Pancreas (tissue), 10 donors: Measurements from ENCODE around the gene CRACR2A. TPM values are rescaled to one million over a fixed set of nuclear protein-coding genes. Genes with fewer than 3 reads are reported as not detected.

ENCODE experiments used
- ATAC-seq, 4 donors: fragments of 200-7000 bp; cut with Tn5 transposase; one replicate each; pipeline versions ENCODE4 v1.8.0 to v1.9.1; 2020; ENCODE audit warnings: mild to moderate bottlenecking in 4 of 4, moderate library complexity in 4 of 4
- DNase-seq, 6 donors: peaks; one replicate each; pipeline ENCODE4 v3.0.0-alpha.2; 2020
- FAIRE-seq: peaks from 2 replicates; lab custom pipeline; 2012; peaks lifted over from hg19 to GRCh38; lab: Jason Lieb, UNC
- H3K27ac ChIP-seq, 4 donors: fragments of 200-600 bp; sonication (generic); 1 replicate in 3 of 4; 2 replicates in 1 of 4; pipeline versions ENCODE4 v1.5.0 to v1.8.0; 2020
- H3K27me3 ChIP-seq, 4 donors: fragments of 200-600 bp; one replicate each; pipeline ENCODE4 v1.8.0; 2021
- H3K36me3 ChIP-seq, 3 donors: fragments of 200-600 bp; sonication (generic) in 1 of 3; one replicate each; pipeline versions ENCODE4 v1.5.0 to v1.8.0; 2020 to 2021
- H3K4me1 ChIP-seq, 3 donors: fragments of 200-600 bp; one replicate each; pipeline ENCODE4 v1.8.0; 2021
- H3K4me3 ChIP-seq, 4 donors: fragments of 200-600 bp; sonication (generic) in 2 of 4; one replicate each; pipeline versions ENCODE4 v1.5.0 to v1.8.0; 2020 to 2021
- H3K9me3 ChIP-seq, 4 donors: fragments of 200-600 bp; one replicate each; pipeline ENCODE4 v1.8.0; 2021
- WGBS, 2 donors: extraction: QIAGEN DNeasy Blood & Tissue Kit; methylation state at CpG; one replicate each; pipeline ENCODE4 v1.1.7; 2013; 5-methylcytosine and 5-hydroxymethylcytosine counted together
- intact Hi-C, 3 donors: fragments of 100-400 bp; cut with DNase I; formaldehyde crosslinking; loops; one replicate each; pipeline versions ENCODE4 v1.11.1 to v1.14.2; 2022
- polyA plus RNA-seq, 2 donors: library from polyadenylated mRNA; stranded (reverse); fragments of 200-250 nt; gene quantifications; one replicate each; pipeline ENCODE4 v1.2.3, GENCODE V29; 2013
- total RNA-seq, 6 donors: library from RNA; stranded (reverse); fragmentation: NEBNext Ultra II Directional in 4 of 6; extraction: Animal tissue kit (Norgen Biotek cat#: 25700) in 4 of 6; gene quantifications; one replicate each; pipeline versions ENCODE4 v1.2.1 to v1.2.4, GENCODE V29; 2021 to 2023
- TF ChIP-seq, protein P1 (sequence below), 4 donors: fragments of 200-600 bp; sonication (generic) in 3 of 4; IDR thresholded peaks; one replicate each; pipeline versions ENCODE4 v1.5.0 to v1.8.0; 2021; ENCODE audit warnings: antibody characterized with exemption in 4 of 4
- donor health status: healthy with polysubstance abuse.
- donor health status: DM: no; HTN: no; CAD: no; lungs with moderate emphysema.
- donor health status: DM: no; HTN: no; CAD: no.
- donor health status: control.
- donor health status: control.
- donor health status: Bipolar disorder and iron deficiency.
- donor health status: DM: yes; HTN: yes; CAD: no.
- donor health status: DM: no; HTN: no; CAD: no.
- donor health status: DM: no; HTN: no; CAD: no.
- donor health status: DM: yes; HTN: yes; CAD: no.

The CRACR2A gene
- total and polyA plus RNA-seq, 8 donors, result 1.5 to 10.3 (median 7.3) TPM

DNA sequence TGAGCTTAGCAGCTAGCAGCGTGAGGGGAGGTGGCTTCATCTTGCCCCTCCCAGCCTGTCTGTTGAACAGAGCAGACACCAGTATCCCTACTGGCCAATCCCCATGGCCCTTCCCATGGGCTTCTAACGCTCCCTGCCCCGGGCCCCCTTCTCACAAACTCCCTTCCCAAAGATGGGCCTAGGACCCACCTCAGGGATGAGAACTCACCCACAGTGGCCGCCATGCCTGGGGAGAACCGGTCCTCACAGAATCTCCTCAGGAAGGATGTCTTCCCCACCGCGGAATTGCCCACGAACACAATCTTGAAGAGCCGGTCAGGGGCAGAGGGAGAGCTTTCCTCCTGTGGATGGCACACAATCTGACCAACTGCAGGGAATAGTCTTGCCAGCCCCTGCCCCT lies 119.5 kb downstream of the CRACR2A start:
- H3K27me3 ChIP-seq, result no peaks in the 10 kb centered on the region
- no peak overlapping the region for H3K4me3 ChIP-seq
- no peaks in the 10 kb centered on the region for H3K4me1 ChIP-seq
- H3K36me3 ChIP-seq, result no peaks in the 10 kb centered on the region
- H3K9me3 ChIP-seq, result no peaks in the 10 kb centered on the region
- ATAC-seq, result no peak
- intact Hi-C loops, result no loop called here
- DNase-seq, result no peak
- H3K27ac ChIP-seq, result no peak overlapping the region
- TF ChIP-seq, protein P1, sequence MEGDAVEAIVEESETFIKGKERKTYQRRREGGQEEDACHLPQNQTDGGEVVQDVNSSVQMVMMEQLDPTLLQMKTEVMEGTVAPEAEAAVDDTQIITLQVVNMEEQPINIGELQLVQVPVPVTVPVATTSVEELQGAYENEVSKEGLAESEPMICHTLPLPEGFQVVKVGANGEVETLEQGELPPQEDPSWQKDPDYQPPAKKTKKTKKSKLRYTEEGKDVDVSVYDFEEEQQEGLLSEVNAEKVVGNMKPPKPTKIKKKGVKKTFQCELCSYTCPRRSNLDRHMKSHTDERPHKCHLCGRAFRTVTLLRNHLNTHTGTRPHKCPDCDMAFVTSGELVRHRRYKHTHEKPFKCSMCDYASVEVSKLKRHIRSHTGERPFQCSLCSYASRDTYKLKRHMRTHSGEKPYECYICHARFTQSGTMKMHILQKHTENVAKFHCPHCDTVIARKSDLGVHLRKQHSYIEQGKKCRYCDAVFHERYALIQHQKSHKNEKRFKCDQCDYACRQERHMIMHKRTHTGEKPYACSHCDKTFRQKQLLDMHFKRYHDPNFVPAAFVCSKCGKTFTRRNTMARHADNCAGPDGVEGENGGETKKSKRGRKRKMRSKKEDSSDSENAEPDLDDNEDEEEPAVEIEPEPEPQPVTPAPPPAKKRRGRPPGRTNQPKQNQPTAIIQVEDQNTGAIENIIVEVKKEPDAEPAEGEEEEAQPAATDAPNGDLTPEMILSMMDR (IDR thresholded peaks at IDR 0.05), result no peak
- FAIRE-seq, result no peak
- 96 to 98% methylated on average over 9 of the region's 9 CpGs for WGBS, 2 donors

DNA sequence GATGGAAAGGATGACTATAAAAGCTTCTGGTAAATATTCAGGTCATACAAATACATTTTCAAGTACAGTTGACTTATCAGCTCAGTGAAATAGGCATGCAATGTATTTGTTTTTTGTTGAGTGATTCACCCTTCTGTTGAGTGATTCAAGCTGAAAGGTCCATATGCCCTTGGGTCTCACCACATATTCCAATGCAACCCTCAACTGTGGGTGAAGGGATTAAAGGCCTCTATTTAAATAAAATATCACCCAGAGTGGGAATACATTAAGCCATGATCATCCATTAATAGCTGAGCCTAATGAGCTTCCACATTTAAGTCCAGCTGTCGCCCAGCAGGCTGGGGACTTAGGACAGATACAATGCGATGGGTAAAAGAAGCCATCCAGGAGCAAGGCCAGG lies 120.2 kb downstream of the CRACR2A start:
- TF ChIP-seq, protein P1 (IDR thresholded peaks at IDR 0.05), result no peak
- ATAC-seq (peak in 1 of 4 donors; percentile 11), FAIRE-seq (no peak), DNase-seq (no peak)
- Histone ChIP-seq H3K4me3 (no peak overlapping the region), H3K36me3 (no peaks in the 10 kb centered on the region), H3K4me1 (no peaks in the 10 kb centered on the region), H3K27me3 (no peaks in the 10 kb centered on the region), H3K27ac (no peak overlapping the region), H3K9me3 (no peaks in the 10 kb centered on the region)
- intact Hi-C loops, result no loop called here
- WGBS, 2 donors, result 97 to 98% methylated on average over 2 of the region's 2 CpGs

DNA sequence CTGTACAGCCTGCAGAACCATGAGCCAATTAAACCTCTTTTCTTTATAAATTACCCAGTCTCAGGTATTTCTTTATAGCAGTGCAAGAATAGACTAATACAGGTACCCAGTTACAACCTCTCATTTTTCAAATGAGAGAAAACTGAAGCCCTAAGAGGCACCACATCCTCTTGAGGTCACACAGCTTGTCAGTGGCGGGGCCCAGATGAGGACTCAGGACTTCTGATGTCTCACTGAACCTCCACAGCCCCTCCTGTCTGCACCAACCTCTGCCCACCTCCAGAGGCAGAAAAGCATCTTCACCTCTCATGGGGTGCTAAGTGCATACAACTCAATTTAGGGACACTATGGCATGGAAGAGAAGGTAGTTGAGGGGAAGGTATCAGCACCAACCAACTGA lies 120.7 kb downstream of the CRACR2A start:
- WGBS, 2 donors, result 99 to 100% methylated on average over 1 of the region's 1 CpG
- intact Hi-C loops, result no loop called here
- no peak for DNase-seq

DNA sequence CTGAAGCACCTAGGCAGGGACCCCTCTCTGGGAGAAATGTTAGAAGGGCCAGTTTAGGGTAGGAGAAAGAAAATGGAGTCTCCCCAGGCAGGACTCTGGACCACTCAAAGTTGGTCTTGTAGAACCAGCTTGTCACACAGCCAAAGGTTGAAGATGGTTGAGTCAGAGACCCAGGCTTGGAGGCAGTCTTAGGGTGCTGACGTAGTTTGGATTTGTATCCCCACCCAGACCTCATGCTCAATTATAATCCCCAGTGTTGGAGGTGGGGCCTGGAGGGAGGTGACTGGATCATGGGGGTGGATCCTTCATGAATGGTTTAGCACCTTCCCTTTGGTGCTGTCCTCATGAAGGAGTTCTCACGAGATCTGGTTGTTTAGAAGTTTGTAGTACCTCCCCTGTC lies 121.2 kb downstream of the CRACR2A start:
- ATAC-seq (no peak), FAIRE-seq (no peak), DNase-seq (no peak)
- Histone ChIP-seq H3K4me1 (no peaks in the 10 kb centered on the region), H3K36me3 (no peaks in the 10 kb centered on the region), H3K27ac (no peak overlapping the region), H3K4me3 (no peak overlapping the region), H3K27me3 (no peaks in the 10 kb centered on the region), H3K9me3 (no peaks in the 10 kb centered on the region)
- intact Hi-C loops, result no loop called here
- TF ChIP-seq, protein P1 (IDR thresholded peaks at IDR 0.05), result no peak
- WGBS, 2 donors, result 87 to 88% methylated on average over 2 of the region's 2 CpGs

More for the DNA sequence above, 120.7 kb downstream of the CRACR2A start:
- Histone ChIP-seq H3K27me3 (no peaks in the 10 kb centered on the region), H3K9me3 (no peaks in the 10 kb centered on the region), H3K36me3 (no peaks in the 10 kb centered on the region), H3K4me3 (no peak overlapping the region), H3K27ac (no peak overlapping the region), H3K4me1 (no peaks in the 10 kb centered on the region)
- FAIRE-seq (no peak), ATAC-seq (no peak)
- TF ChIP-seq, protein P1 (IDR thresholded peaks at IDR 0.05), result no peak

DNA sequence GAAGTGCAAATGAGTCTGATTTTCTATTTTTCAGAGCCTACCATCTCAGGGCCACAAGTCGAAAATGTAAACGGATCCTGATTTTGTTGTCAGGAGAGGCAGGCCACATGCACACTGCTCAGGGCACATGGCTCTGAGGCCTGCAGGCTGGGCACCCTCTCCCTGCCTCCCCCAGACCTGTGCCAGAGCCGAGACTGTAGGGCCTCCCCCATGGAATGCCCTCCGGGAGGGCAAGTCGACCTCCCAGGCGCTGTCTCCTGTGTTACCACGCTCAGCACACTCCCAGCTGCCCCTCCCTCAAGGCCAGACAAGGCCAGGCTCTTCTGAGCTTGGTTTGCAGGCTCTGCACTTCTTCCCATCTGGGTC lies 121.7 kb downstream of the CRACR2A start:
- WGBS, 2 donors, result 88% methylated on average over 7 of the region's 7 CpGs
- ATAC-seq (no peak), FAIRE-seq (no peak), DNase-seq (no peak)
- TF ChIP-seq, protein P1 (IDR thresholded peaks at IDR 0.05), result no peak
- intact Hi-C loops, result no loop called here
- H3K27ac ChIP-seq, result no peak overlapping the region
- H3K36me3 ChIP-seq, result no peaks in the 10 kb centered on the region
- no peaks in the 10 kb centered on the region for H3K9me3 ChIP-seq
- no peak overlapping the region for H3K4me3 ChIP-seq
- H3K27me3 ChIP-seq, result no peaks in the 10 kb centered on the region
- H3K4me1 ChIP-seq, result no peaks in the 10 kb centered on the region
